GM12878 (cell line): ENCODE results near the gene POLR3E. TPM values are rescaled to one million over a fixed set of nuclear protein-coding genes. Genes with fewer than 3 reads are reported as not detected.
"Not testable (repeated sequence)": the region's sequence is repeated elsewhere in the genome, so short reads cannot be mapped to it uniquely, and the experiment has no call there.

Experiments used
- ATAC-seq: fragments of 200-7000 bp; cut with Tn5 transposase; 3 replicates; pipeline ENCODE4 v1.9.1; 2020; ENCODE audit warnings: mild to moderate bottlenecking, moderate library complexity
- BruUV-seq: library from RNA; stranded (reverse); fragments of 400-500 nt; replicated peaks from 2 replicates; lab custom pipeline; 2021; lab: Mats Ljungman, UMichigan
- CTCF ChIA-PET: fragments of 300-600 bp; sonication (Branson Sonifier 250); formaldehyde crosslinking; extraction: SDS; loops from one replicate; lab custom pipeline; 2021; ENCODE audit warnings: inconsistent platforms; lab: Yijun Ruan, JAX
- POLR2A ChIA-PET: fragments of 350-600 bp; formaldehyde crosslinking; extraction: SDS; loops from one replicate; lab custom pipeline; 2021; ENCODE audit warnings: inconsistent platforms; lab: Charles Lee
- RAD21 ChIA-PET: fragments of 300-600 bp; sonication (Branson Sonifier 250); formaldehyde crosslinking; loops from one replicate; lab custom pipeline; 2023; ENCODE audit warnings: antibody characterized with exemption; ENCODE audit not compliant: unreplicated experiment; lab: Charles Lee
- SMC1A ChIA-PET: fragments of 300-600 bp; sonication (Branson Sonifier 250); formaldehyde crosslinking; loops from one replicate; lab custom pipeline; 2023; ENCODE audit not compliant: unreplicated experiment, uncharacterized antibody; lab: Charles Lee
- DNase-seq: peaks from one replicate; pipeline ENCODE4 v3.0.0-alpha.2; 2011; ENCODE audit warnings: low read depth, low spot score
- FAIRE-seq: peaks from 3 replicates; lab custom pipeline; 2011; peaks lifted over from hg19 to GRCh38; lab: Jason Lieb, UNC
- H2AFZ ChIP-seq: 2 replicates; pipeline ENCODE4 v1.6.0; 2011; ENCODE audit warnings: low read depth, low read length, control low read depth; ENCODE audit not compliant: control insufficient read depth
- H3K27ac ChIP-seq: 2 replicates; pipeline ENCODE4 v1.5.1; 2011; ENCODE audit warnings: control low read depth; ENCODE audit not compliant: control insufficient read depth, insufficient read depth
- H3K27me3 ChIP-seq, 2 experiments: replicated peaks in 1 of 2; 2 replicates each; pipeline versions ENCODE4 v1.6.0 to v1.6.1; 2011; ENCODE audit warnings: low read length in 1 of 2; ENCODE audit not compliant: control insufficient read depth in 2 of 2, insufficient read depth in 2 of 2
- H3K36me3 ChIP-seq, 2 experiments: 2 replicates each; pipeline ENCODE4 v1.5.1; 2011; ENCODE audit warnings: low read length in 1 of 2; ENCODE audit not compliant: control insufficient read depth in 2 of 2, insufficient read depth in 2 of 2
- H3K4me1 ChIP-seq: 2 replicates; pipeline ENCODE4 v1.6.1; 2011; ENCODE audit warnings: mild to moderate bottlenecking, low read length, moderate library complexity, mixed read lengths; ENCODE audit not compliant: control insufficient read depth, insufficient read depth
- H3K4me2 ChIP-seq: 2 replicates; pipeline ENCODE4 v1.6.0; 2011; ENCODE audit warnings: control low read depth; ENCODE audit not compliant: control insufficient read depth, insufficient read depth
- H3K4me3 ChIP-seq: fragments of 200-600 bp; sonication (generic); 2 replicates; pipeline ENCODE4 v1.5.1; 2016
- H3K79me2 ChIP-seq: 2 replicates; pipeline ENCODE4 v1.6.0; 2011; ENCODE audit warnings: low read length; ENCODE audit not compliant: control insufficient read depth, insufficient read depth
- H3K9ac ChIP-seq: 2 replicates; pipeline ENCODE4 v1.8.0; 2011; ENCODE audit warnings: low read length, control low read depth, mixed read lengths; ENCODE audit not compliant: control insufficient read depth, insufficient read depth
- H3K9me3 ChIP-seq: replicated peaks from 3 replicates; pipeline ENCODE4 v1.5.1; 2011; ENCODE audit warnings: mild to moderate bottlenecking, low read length; ENCODE audit not compliant: control insufficient read depth, insufficient read depth
- H4K20me1 ChIP-seq: 2 replicates; pipeline ENCODE4 v1.6.0; 2011; ENCODE audit not compliant: control insufficient read depth, insufficient read depth
- NR2C2 ChIP-seq: IDR thresholded peaks from 2 replicates; pipeline ENCODE4 v1.6.1; 2011; ENCODE audit warnings: borderline replicate concordance, low read depth; ENCODE audit not compliant: control insufficient read depth, insufficient read length
- NRF1 ChIP-seq: conservative IDR thresholded peaks from 2 replicates; pipeline ENCODE4 v1.6.1; 2011; ENCODE audit warnings: mild to moderate bottlenecking, low read depth, low read length, improper control_type of control experiment
- RCOR1 ChIP-seq: conservative IDR thresholded peaks from 2 replicates; pipeline ENCODE4 v1.6.1; 2012; ENCODE audit warnings: low read depth, low read length, improper control_type of control experiment
- SMARCA5 ChIP-seq: fragments of 450-650 bp; IDR thresholded peaks from 2 replicates; pipeline ENCODE4 v1.6.1; 2017; ENCODE audit warnings: mild to moderate bottlenecking
- WGBS: methylation state at CpG from one replicate; pipeline ENCODE4 v1.1.6; 2016; ENCODE audit warnings: low lambda C conversion rate; ENCODE audit not compliant: insufficient replicate concordance, insufficient coverage; ENCODE audit errors: missing lambda C conversion rate; 5-methylcytosine and 5-hydroxymethylcytosine counted together
- in situ Hi-C: fragments of 300-500 bp; cut with MboI; formaldehyde crosslinking; loops from 9 replicates; pipeline ENCODE4 v1.14.3; 2018; ENCODE audit warnings: mixed read lengths
- intact Hi-C: fragments of 100-400 bp; cut with micrococcal nuclease; formaldehyde crosslinking; loops from one replicate; pipeline ENCODE4 v1.14.2; 2022; ENCODE audit not compliant: unreplicated experiment
- polyA plus RNA-seq, 11 experiments: library from polyadenylated mRNA; depleted of rRNA in 4 of 11; unstranded in 6 of 11; stranded (reverse) in 5 of 11; fragments of >200 nt; fragmentation: Nextera tagmentation in 4 of 11; fragmentation: Illumina TruSeq in 1 of 11; extraction: Ambion mirVana in 4 of 11; extraction: Trizol in 1 of 11; gene quantifications; 1 replicate in 1 of 11; 2 replicates in 10 of 11; pipeline versions ENCODE4 v1.2.1 to v1.2.3, GENCODE V29; 2011 to 2016; ENCODE audit warnings: inconsistent platforms in 2 of 11, missing spikeins in 2 of 11, low read depth in 1 of 11
- total RNA-seq, 4 experiments: library from RNA; depleted of rRNA in 3 of 4; stranded (reverse); fragments of >200 nt in 3 of 4; fragmentation: Illumina TruSeq in 1 of 4; extraction: Trizol in 1 of 4; gene quantifications; 2 replicates each; pipeline versions ENCODE4 v1.2.1 to v1.2.3, GENCODE V29; 2013 to 2021
- TF ChIP-seq, protein P1 (sequence below): IDR thresholded peaks from 2 replicates; pipeline ENCODE4 v1.6.1; 2012; ENCODE audit warnings: improper control_type of control experiment, low read depth, low read length; ENCODE audit not compliant: insufficient replicate concordance
- TF ChIP-seq, protein P2 (sequence below): IDR thresholded peaks from 2 replicates; pipeline ENCODE4 v1.6.1; 2011; ENCODE audit warnings: borderline replicate concordance, low read depth, mild to moderate bottlenecking, moderate library complexity, mixed read lengths, low read length; ENCODE audit not compliant: insufficient read depth; ENCODE audit errors: extremely low read length

POLR3E gene
- total and polyA plus RNA-seq, 10 of the 15 experiments (the other 5 are each of a cell fraction or from before 2014, with no cell fraction given): 11.1 to 79.5 (median 39.7) TPM

DNA sequence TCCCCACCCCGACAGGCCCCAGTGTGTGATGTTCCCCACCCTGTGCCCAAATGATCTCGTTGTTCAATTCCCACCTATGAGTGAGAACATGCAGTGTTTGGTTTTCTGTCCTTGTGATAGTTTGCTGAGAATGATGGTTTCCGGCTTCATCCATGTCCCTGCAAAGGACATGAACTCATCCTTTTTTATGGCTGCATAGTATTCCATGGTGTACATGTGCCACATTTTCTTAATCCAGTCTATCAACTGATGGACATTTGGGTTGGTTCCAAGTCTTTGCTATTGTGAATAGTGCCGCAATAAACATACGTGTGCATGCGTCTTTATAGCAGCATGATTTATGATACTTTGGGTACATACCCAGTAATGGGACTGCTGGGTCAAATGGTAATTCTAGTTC lies 53.8 kb downstream of the POLR3E start:
- BruUV-seq, ATAC-seq, in situ Hi-C loops, H4K20me1 ChIP-seq, H3K27me3 ChIP-seq, H3K4me3 ChIP-seq, FAIRE-seq, H2AFZ ChIP-seq, H3K4me2 ChIP-seq, intact Hi-C loops, H3K9ac ChIP-seq, POLR2A ChIA-PET, RAD21 ChIA-PET, DNase-seq, H3K27ac ChIP-seq, H3K9me3 ChIP-seq, CTCF ChIA-PET: not testable (repeated sequence)
- H3K79me2 ChIP-seq: peaks cover 12% of the 10 kb centered on the region
- H3K4me1 ChIP-seq: peaks cover 20% of the 10 kb centered on the region
- SMC1A ChIA-PET: interaction anchor here (9.1 kb wide), 1 partner anchor 21 kb away, joined by 205 read pairs; the partner anchor contains the start of gene CDR2
- H3K36me3 ChIP-seq: peaks cover 16 to 29% of the 10 kb centered on the region in 2 experiments
- WGBS: 100% methylated on average over 5 of the region's 6 CpGs

DNA sequence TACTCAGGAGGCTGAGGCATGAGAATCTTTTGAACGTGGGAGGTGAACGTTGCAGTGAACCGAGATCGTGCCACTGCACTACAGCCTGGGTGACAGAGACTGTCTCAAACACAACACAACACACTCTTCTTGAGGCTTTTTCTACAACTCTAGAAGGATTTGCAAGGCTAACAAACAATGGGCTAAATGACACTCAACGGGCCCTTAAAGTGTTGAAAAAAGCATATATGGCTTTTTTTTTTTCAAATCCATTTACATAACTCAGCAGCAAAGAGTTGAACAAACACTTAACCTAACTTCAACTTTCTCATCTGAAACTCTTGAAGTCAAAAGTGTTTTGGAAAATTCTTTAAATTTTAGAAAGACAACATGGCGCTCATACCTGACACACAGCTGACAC lies 54.9 kb downstream of the POLR3E start:
- ChIA-PET POLR2A (interaction anchor here (0.7 to 10.9 kb wide), 3 partner anchors 14 to 160 kb away, joined by 3 to 185 read pairs (median 4); partner anchors contain the start of gene CDR2), CTCF (interaction anchor here (1.9 to 3.6 kb wide), 3 partner anchors 18 to 32 kb away, joined by 8 to 20 read pairs (median 16); partner anchors contain the start of gene CDR2), RAD21 (interaction anchor here (0.6 to 7.2 kb wide), 4 partner anchors 14 to 984 kb away, joined by 3 to 64 read pairs (median 14); partner anchors contain the start of gene CDR2), SMC1A (interaction anchor here (1.0 to 9.1 kb wide), 5 partner anchors 8 to 22 kb away, joined by 3 to 205 read pairs (median 4); partner anchors contain the start of gene CDR2)
- over 99% methylated on average over 6 of the region's 6 CpGs for WGBS
- ATAC-seq (no peak), DNase-seq (no peak), FAIRE-seq (no peak)
- no peak overlapping the region for H2AFZ ChIP-seq
- H3K36me3 ChIP-seq: peaks cover 10 to 22% of the 10 kb centered on the region in 2 experiments
- H3K4me2 ChIP-seq: no peak overlapping the region
- H3K4me3 ChIP-seq: no peak overlapping the region
- in situ Hi-C loops (no loop called here), intact Hi-C loops (no loop called here)
- H3K27ac ChIP-seq: no peak overlapping the region
- BruUV-seq: no TSS peak
- H3K4me1 ChIP-seq: peaks cover 30% of the 10 kb centered on the region
- no peaks in the 10 kb centered on the region for H4K20me1 ChIP-seq
- H3K27me3 ChIP-seq: no peaks in the 10 kb centered on the region
- no peak overlapping the region for H3K9ac ChIP-seq
- H3K79me2 ChIP-seq: peaks cover 12% of the 10 kb centered on the region
- H3K9me3 ChIP-seq: no peaks in the 10 kb centered on the region; the same call in 2 of the 3 replicates
- no peak for TF ChIP-seq NR2C2
- TF ChIP-seq, protein P1, sequence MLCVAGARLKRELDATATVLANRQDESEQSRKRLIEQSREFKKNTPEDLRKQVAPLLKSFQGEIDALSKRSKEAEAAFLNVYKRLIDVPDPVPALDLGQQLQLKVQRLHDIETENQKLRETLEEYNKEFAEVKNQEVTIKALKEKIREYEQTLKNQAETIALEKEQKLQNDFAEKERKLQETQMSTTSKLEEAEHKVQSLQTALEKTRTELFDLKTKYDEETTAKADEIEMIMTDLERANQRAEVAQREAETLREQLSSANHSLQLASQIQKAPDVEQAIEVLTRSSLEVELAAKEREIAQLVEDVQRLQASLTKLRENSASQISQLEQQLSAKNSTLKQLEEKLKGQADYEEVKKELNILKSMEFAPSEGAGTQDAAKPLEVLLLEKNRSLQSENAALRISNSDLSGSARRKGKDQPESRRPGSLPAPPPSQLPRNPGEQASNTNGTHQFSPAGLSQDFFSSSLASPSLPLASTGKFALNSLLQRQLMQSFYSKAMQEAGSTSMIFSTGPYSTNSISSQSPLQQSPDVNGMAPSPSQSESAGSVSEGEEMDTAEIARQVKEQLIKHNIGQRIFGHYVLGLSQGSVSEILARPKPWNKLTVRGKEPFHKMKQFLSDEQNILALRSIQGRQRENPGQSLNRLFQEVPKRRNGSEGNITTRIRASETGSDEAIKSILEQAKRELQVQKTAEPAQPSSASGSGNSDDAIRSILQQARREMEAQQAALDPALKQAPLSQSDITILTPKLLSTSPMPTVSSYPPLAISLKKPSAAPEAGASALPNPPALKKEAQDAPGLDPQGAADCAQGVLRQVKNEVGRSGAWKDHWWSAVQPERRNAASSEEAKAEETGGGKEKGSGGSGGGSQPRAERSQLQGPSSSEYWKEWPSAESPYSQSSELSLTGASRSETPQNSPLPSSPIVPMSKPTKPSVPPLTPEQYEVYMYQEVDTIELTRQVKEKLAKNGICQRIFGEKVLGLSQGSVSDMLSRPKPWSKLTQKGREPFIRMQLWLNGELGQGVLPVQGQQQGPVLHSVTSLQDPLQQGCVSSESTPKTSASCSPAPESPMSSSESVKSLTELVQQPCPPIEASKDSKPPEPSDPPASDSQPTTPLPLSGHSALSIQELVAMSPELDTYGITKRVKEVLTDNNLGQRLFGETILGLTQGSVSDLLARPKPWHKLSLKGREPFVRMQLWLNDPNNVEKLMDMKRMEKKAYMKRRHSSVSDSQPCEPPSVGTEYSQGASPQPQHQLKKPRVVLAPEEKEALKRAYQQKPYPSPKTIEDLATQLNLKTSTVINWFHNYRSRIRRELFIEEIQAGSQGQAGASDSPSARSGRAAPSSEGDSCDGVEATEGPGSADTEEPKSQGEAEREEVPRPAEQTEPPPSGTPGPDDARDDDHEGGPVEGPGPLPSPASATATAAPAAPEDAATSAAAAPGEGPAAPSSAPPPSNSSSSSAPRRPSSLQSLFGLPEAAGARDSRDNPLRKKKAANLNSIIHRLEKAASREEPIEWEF: no peak
- TF ChIP-seq RCOR1: no peak
- TF ChIP-seq SMARCA5: no peak
- TF ChIP-seq NRF1: no peak
- TF ChIP-seq, protein P2, sequence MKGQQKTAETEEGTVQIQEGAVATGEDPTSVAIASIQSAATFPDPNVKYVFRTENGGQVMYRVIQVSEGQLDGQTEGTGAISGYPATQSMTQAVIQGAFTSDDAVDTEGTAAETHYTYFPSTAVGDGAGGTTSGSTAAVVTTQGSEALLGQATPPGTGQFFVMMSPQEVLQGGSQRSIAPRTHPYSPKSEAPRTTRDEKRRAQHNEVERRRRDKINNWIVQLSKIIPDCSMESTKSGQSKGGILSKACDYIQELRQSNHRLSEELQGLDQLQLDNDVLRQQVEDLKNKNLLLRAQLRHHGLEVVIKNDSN: no peak
